Esophagus muscularis mucosa (tissue), 4 donors: ENCODE results near the gene SCO1.
"Not testable (repeated sequence)": the region's sequence is repeated elsewhere in the genome, so short reads cannot be mapped to it uniquely, and the experiment has no call there.

Source experiments
- EP300 ChIP-seq: sonication (generic); formaldehyde crosslinking; IDR thresholded peaks from one replicate; pipeline ENCODE4 v1.6.1; 2017; ENCODE audit warnings: antibody characterized with exemption
- POLR2A ChIP-seq: fragments of 450-650 bp; IDR thresholded peaks from one replicate; pipeline ENCODE4 v1.6.1; 2017; ENCODE audit warnings: antibody characterized with exemption, moderate library complexity, mild to moderate bottlenecking, low read depth
- TF ChIP-seq, protein P1 (sequence below), 3 experiments: fragments of 200-600 bp in 2 of 3; fragments of 450-650 bp in 1 of 3; sonication (generic) in 2 of 3; IDR thresholded peaks; one replicate each; pipeline ENCODE4 v1.5.1; 2017 to 2019; ENCODE audit warnings: antibody characterized with exemption in 3 of 3, mild to moderate bottlenecking in 2 of 3, moderate library complexity in 1 of 3

- TF ChIP-seq, protein P1, sequence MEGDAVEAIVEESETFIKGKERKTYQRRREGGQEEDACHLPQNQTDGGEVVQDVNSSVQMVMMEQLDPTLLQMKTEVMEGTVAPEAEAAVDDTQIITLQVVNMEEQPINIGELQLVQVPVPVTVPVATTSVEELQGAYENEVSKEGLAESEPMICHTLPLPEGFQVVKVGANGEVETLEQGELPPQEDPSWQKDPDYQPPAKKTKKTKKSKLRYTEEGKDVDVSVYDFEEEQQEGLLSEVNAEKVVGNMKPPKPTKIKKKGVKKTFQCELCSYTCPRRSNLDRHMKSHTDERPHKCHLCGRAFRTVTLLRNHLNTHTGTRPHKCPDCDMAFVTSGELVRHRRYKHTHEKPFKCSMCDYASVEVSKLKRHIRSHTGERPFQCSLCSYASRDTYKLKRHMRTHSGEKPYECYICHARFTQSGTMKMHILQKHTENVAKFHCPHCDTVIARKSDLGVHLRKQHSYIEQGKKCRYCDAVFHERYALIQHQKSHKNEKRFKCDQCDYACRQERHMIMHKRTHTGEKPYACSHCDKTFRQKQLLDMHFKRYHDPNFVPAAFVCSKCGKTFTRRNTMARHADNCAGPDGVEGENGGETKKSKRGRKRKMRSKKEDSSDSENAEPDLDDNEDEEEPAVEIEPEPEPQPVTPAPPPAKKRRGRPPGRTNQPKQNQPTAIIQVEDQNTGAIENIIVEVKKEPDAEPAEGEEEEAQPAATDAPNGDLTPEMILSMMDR (IDR thresholded peaks at IDR 0.05): not testable (repeated sequence)
- not testable (repeated sequence) for TF ChIP-seq POLR2A, EP300
These were observed 1.4 kb downstream of the SCO1 start for GRCh38 chr17:10695875-10696407.
